ENCODE measurements around the gene PRKCQ.

Gene PRKCQ

GRCh38 chr10:6579904-6580278 lies at the start of gene PRKCQ:
PRKCQ (minus strand) TSS chr10:6580276; CDS start chr10:6515135, 65,141 bp downstream.
- DNase-seq: peak in 1 of 2 experiments; percentile 35

DNA sequence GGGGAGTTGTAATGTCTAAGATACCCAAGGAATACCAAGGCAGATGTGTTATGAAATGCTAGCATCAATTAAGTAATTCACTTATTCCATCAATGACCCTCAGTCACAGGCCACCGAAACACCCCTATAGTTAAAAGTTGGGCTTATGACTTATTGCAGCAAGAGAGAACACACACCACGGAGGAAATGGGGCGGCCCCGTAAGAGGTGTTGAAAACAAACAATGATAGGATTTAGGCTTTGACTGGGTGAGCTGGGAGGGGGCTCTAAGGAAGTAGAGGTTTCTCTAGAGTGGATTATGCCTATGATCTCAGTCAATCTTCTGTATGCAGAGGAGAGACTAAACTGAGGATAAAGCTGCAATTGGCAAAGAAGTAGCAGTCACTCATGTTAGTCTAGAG lies 45.4 kb upstream of the PRKCQ start:
- DNase-seq: no peak

DNA sequence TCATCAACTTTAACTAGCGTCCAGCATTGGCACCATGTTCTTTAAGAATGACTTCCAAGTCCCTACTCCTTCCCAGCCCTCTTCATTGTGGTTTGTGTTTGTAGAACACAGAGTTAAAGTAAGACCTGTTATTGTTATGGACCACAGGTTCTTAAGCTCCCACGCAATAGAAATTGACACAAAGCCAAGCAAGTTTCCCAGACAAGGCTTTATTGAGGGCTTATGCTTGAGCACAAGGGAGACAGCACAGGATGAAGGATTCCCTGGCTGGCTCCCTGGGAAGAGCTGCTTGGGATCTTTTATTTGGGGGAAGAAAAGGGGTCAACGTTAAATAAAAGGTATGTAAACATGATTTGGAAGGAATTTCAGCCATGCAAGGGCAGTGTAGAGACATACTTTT lies 44.3 kb upstream of the PRKCQ start:
- no peak for DNase-seq

GRCh38 chr10:6622921-6623320 lies 42.8 kb upstream of the PRKCQ start:
- DNase-seq: no peak

DNA sequence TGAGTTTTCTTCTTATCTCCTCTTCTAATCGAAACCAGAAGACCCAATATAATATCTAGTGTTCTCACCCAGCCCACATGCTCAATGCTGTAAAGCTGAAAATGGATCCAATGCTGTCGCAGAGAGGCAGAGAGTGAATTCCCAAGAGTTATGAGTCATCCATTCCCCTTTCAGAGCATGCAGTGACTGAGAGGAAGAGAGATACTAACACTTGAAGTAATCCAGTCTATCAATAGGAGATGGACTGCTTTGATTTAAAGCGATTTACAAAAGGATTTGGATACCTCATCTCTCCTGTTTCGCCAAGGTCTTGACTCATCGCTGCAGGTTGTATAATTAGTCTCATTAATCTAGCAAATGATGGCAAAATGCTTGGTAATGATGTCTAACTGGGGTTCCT lies 41.5 kb upstream of the PRKCQ start:
- DNase-seq: no peak

- DNase-seq: no peak
Observed at GRCh38 chr10:6619660-6620059, 39.6 kb upstream of the PRKCQ start.

DNA sequence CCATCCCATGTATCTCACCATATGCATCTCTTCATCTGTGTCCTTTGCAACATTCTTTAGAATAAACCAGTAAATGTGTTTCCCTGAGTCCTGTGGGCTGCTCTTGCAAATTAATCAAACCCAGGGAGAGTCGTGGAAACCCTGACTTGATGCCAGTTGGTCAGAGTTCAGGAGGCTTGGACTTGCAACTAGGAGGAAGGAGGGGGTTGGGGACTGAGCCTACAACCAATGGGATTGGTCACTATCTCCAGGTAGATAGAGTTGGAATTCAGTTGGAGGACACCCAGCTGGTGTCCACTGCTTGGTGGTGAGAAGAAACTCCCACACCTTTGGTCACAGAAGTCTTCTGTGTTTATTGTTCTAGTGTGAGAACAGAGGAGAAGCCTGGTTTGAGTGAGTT lies 38.3 kb upstream of the PRKCQ start:
- DNase-seq: no peak

- DNase-seq: no peak
Observed at GRCh38 chr10:6617309-6618076, 37.4 kb upstream of the PRKCQ start.

DNA sequence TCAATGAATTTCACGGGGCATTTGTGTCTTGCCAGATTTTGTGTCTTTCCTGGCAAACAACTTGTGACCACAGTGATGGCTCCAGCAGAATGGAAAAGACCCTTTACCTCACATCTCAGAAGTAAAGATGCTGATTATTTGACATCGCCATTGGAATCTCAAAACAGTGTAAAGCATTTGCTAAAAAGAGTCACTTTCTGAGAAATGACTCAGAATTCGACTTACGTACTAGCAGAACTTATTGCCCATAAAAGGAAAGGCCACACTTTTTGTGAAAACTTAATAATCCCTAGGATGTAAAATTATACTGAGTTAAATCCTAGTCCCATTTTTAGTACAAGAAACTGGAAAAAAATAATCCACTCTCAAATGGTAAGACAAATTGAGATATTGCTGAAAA lies 35.9 kb upstream of the PRKCQ start:
- no peak for DNase-seq

- no peak for DNase-seq
Observed at GRCh38 chr10:6612371-6612770, 32.3 kb upstream of the PRKCQ start.

DNA sequence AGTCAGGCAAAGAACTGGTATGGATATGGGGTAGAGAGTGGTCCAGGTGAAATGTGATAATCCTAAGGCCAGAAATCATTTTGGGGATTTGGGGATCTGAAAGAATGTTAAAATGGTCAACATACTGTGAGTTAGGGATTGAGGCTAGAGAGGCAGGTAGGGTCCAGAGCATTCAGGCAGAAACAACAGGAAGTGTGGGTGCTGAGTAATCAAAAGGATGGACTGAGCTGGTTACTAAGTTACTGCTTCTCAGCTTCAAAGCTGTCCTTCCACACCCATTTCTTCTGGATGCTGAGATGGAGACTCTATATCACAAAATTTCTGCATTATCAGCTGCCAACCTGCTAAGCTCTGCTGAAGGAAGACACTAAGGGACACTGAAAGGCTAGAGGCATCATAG lies 30.6 kb upstream of the PRKCQ start:
- no peak for DNase-seq

GRCh38 chr10:6609625-6610024 lies 29.5 kb upstream of the PRKCQ start:
- no peak for DNase-seq

DNA sequence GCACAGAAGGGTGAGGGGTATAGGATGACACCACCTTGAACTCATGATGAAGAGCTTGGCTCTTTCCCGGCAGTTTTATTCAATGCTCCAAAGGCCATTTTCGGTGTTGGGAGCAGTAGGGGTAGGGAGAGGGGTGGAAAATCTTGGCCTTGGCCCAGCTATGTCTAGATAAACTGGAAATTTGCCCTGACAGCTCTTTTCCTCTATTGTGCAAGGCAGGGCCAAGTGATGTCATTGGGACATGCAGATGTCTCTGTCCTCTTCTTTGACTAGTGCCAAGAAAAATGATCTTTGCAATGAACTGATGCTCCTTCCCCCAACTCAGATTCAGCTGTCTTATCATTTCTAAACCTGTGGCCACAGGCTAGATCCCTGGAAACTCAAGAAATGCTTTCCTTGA lies 27.7 kb upstream of the PRKCQ start:
- DNase-seq: no peak

GRCh38 chr10:6607182-6607581 lies 27.1 kb upstream of the PRKCQ start:
- no peak for DNase-seq

GRCh38 chr10:6603142-6604125 lies 23.4 kb upstream of the PRKCQ start:
- DNase-seq: no peak

- no peak for DNase-seq
Observed at GRCh38 chr10:6602700-6603084, 22.6 kb upstream of the PRKCQ start.

GRCh38 chr10:6602026-6602699 lies 22.1 kb upstream of the PRKCQ start:
- no peak for DNase-seq

GRCh38 chr10:6601246-6601805 lies 21.2 kb upstream of the PRKCQ start:
- DNase-seq: no peak

DNA sequence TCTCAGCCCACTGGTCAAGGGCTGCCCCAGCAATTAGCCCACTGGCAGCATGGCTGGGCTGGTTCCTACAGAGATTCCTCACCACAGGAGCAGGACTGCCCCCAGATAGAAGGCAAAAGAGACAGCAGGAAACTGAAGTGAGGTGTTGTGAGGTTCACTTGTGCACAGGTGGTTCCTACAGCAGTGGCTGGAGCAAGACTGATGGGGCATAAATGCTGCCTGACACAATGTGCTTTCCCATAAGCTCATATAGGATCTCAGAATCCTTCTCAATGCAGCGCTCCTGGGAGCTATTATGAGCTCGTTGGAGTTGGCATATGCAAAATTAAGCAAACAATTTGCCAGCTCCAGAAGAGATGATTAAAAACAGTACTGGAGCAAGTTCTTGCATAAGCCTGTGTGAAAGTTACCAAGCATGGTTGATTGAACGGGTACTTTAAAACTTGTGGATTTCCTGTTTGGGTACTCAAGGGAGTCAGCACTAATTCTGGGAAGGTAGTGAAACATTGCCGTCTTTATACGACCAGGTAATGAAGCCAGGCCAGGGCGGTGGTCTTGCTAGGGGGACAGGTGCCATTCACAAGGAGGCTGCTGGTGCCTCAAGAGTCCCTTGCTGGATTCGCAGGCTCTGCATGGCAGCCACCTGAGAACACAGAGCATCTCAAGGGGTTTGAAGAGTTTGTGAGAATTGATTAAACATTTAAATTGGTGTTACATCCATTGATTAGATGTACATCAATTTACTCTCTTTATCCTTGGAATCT lies 20.3 kb upstream of the PRKCQ start:
- no peak for DNase-seq

GRCh38 chr10:6598679-6599078 lies 18.6 kb upstream of the PRKCQ start:
- no peak for DNase-seq

- no peak for DNase-seq
Observed at GRCh38 chr10:6597478-6597877, 17.4 kb upstream of the PRKCQ start.

GRCh38 chr10:6595499-6595898 lies 15.4 kb upstream of the PRKCQ start:
- no peak for DNase-seq
